Immature natural killer cell (primary cell): Measurements from ENCODE around the gene MYBL2. TPM values are rescaled to one million over a fixed set of nuclear protein-coding genes. Genes with fewer than 3 reads are reported as not detected.

ENCODE experiments used
- DNase-seq, 3 donors: peaks; one replicate each; pipeline ENCODE4 v3.0.0; 2022; ENCODE audit warnings: mixed read lengths in 1 of 3
- H3K27ac Mint-ChIP-seq, 6 donors: one replicate each; pipeline ENCODE4 v1.8.0; 2020; ENCODE audit warnings: mixed read lengths in 6 of 6, mild to moderate bottlenecking in 5 of 6, inconsistent platforms in 4 of 6, moderate library complexity in 3 of 6
- H3K27me3 Mint-ChIP-seq, 3 donors: one replicate each; pipeline ENCODE4 v1.8.0; 2020 to 2021; ENCODE audit warnings: low read depth in 3 of 3, mild to moderate bottlenecking in 3 of 3, mixed read lengths in 3 of 3, moderate library complexity in 3 of 3, inconsistent platforms in 1 of 3
- H3K36me3 Mint-ChIP-seq, 3 donors: one replicate each; pipeline ENCODE4 v1.8.0; 2020; ENCODE audit warnings: mixed read lengths in 3 of 3, inconsistent platforms in 2 of 3, mild to moderate bottlenecking in 2 of 3
- H3K4me1 Mint-ChIP-seq, 2 donors: one replicate each; pipeline ENCODE4 v1.8.0; 2020; ENCODE audit warnings: inconsistent platforms in 2 of 2, mild to moderate bottlenecking in 2 of 2, mixed read lengths in 2 of 2, moderate library complexity in 1 of 2
- H3K4me3 Mint-ChIP-seq, 5 donors: one replicate each; pipeline ENCODE4 v1.8.0; 2020; ENCODE audit warnings: mild to moderate bottlenecking in 5 of 5, mixed read lengths in 5 of 5, inconsistent platforms in 3 of 5, moderate library complexity in 3 of 5
- H3K9me3 Mint-ChIP-seq, 6 donors: one replicate each; pipeline ENCODE4 v1.8.0; 2020; ENCODE audit warnings: mild to moderate bottlenecking in 6 of 6, mixed read lengths in 6 of 6, inconsistent platforms in 4 of 6, moderate library complexity in 3 of 6
- polyA plus RNA-seq, 3 donors: library from polyadenylated mRNA; unstranded; fragments of 300-500 nt; fragmentation: Illumina TruSeq; gene quantifications; one replicate each; pipeline ENCODE4 v1.2.3, GENCODE V29; 2021

MYBL2 gene
- polyA plus RNA-seq, 3 donors from 2014 or later = 2.0 to 2.3 TPM; not detected in 1

GRCh38 chr20:43737925-43738324 lies 71.0 kb downstream of the MYBL2 start:
- Mint-ChIP-seq H3K27ac (no peak overlapping the region), H3K4me3 (no peak overlapping the region), H3K9me3 (no peaks in the 10 kb centered on the region), H3K4me1 (peaks cover 4 to 10% of the 10 kb centered on the region in 2 donors), H3K36me3 (no peaks in the 10 kb centered on the region), H3K27me3 (peaks cover 0 to 10% (median 2%) of the 10 kb centered on the region in 3 donors)
- DNase-seq = no peak

GRCh38 chr20:43739148-43739749 lies 72.3 kb downstream of the MYBL2 start:
- no peaks in the 10 kb centered on the region for H3K36me3 Mint-ChIP-seq
- H3K4me3 Mint-ChIP-seq = no peak overlapping the region
- peaks cover 4 to 10% of the 10 kb centered on the region in 2 donors for H3K4me1 Mint-ChIP-seq
- H3K9me3 Mint-ChIP-seq = no peaks in the 10 kb centered on the region
- DNase-seq = no peak
- H3K27me3 Mint-ChIP-seq = peaks cover 0 to 7% (median 2%) of the 10 kb centered on the region in 3 donors
- H3K27ac Mint-ChIP-seq = no peak overlapping the region

- Mint-ChIP-seq H3K4me3 (no peak overlapping the region), H3K27me3 (peaks cover 2 to 8% (median 4%) of the 10 kb centered on the region in 3 donors), H3K27ac (no peak overlapping the region), H3K4me1 (peaks cover 4 to 10% of the 10 kb centered on the region in 2 donors), H3K9me3 (no peaks in the 10 kb centered on the region), H3K36me3 (no peaks in the 10 kb centered on the region)
- no peak for DNase-seq
These were observed 73.7 kb downstream of the MYBL2 start for GRCh38 chr20:43740642-43741041.

- DNase-seq = no peak
- Mint-ChIP-seq H3K27me3 (peaks cover 2 to 14% (median 12%) of the 10 kb centered on the region in 3 donors), H3K27ac (no peak overlapping the region), H3K9me3 (no peaks in the 10 kb centered on the region), H3K4me1 (no peaks in the 10 kb centered on the region), H3K4me3 (no peak overlapping the region), H3K36me3 (no peaks in the 10 kb centered on the region)
These were observed 77.3 kb downstream of the MYBL2 start for GRCh38 chr20:43744151-43744611.

- Mint-ChIP-seq H3K4me1 (peaks cover 2 to 9% of the 10 kb centered on the region in 2 donors), H3K27ac (no peak overlapping the region)
These were observed 78.2 kb downstream of the MYBL2 start for GRCh38 chr20:43744966-43745730.

GRCh38 chr20:43746344-43747137 lies 79.6 kb downstream of the MYBL2 start:
- no peak for DNase-seq
- Mint-ChIP-seq H3K4me1 (peaks cover 12 to 23% of the 10 kb centered on the region in 2 donors), H3K36me3 (no peaks in the 10 kb centered on the region), H3K27me3 (peaks cover 12 to 19% (median 18%) of the 10 kb centered on the region in 3 donors), H3K27ac (peak overlapping the region in 1 of 6 donors; percentile 47), H3K9me3 (peaks cover 0 to 3% (median 0%) of the 10 kb centered on the region in 6 donors), H3K4me3 (no peak overlapping the region)

More at GRCh38 chr20:43744966-43745730, 78.2 kb downstream of the MYBL2 start:
- no peaks in the 10 kb centered on the region for H3K9me3 Mint-ChIP-seq
- no peak overlapping the region for H3K4me3 Mint-ChIP-seq
- H3K36me3 Mint-ChIP-seq = no peaks in the 10 kb centered on the region
- DNase-seq = no peak
- peaks cover 6 to 16% (median 13%) of the 10 kb centered on the region in 3 donors for H3K27me3 Mint-ChIP-seq

- H3K27ac Mint-ChIP-seq = no peak overlapping the region
These were observed 81.4 kb downstream of the MYBL2 start for GRCh38 chr20:43748274-43748673.

GRCh38 chr20:43749734-43750294 lies 82.9 kb downstream of the MYBL2 start:
- Mint-ChIP-seq H3K4me1 (peaks cover 28 to 39% of the 10 kb centered on the region in 2 donors), H3K9me3 (peaks cover 0 to 5% (median 0%) of the 10 kb centered on the region in 6 donors), H3K27me3 (peaks cover 21 to 26% (median 25%) of the 10 kb centered on the region in 3 donors), H3K27ac (peak overlapping the region in 1 of 6 donors; percentile 79), H3K36me3 (peaks cover 0 to 8% (median 0%) of the 10 kb centered on the region in 3 donors), H3K4me3 (peak overlapping the region in 1 of 5 donors; percentile 33)
- peak; percentile 72 to 76 (median 76) for DNase-seq

More at GRCh38 chr20:43748274-43748673, 81.4 kb downstream of the MYBL2 start:
- peaks cover 0 to 3% (median 0%) of the 10 kb centered on the region in 6 donors for H3K9me3 Mint-ChIP-seq
- H3K36me3 Mint-ChIP-seq = no peaks in the 10 kb centered on the region
- H3K27me3 Mint-ChIP-seq = peaks cover 21 to 30% (median 22%) of the 10 kb centered on the region in 3 donors
- H3K4me1 Mint-ChIP-seq = peaks cover 28 to 39% of the 10 kb centered on the region in 2 donors
- H3K4me3 Mint-ChIP-seq = no peak overlapping the region
- no peak for DNase-seq

GRCh38 chr20:43750774-43751166 lies 83.9 kb downstream of the MYBL2 start:
- peaks cover 0 to 9% (median 0%) of the 10 kb centered on the region in 3 donors for H3K36me3 Mint-ChIP-seq
- H3K9me3 Mint-ChIP-seq = peaks cover 0 to 5% (median 0%) of the 10 kb centered on the region in 6 donors
- H3K27me3 Mint-ChIP-seq = peaks cover 21 to 28% (median 22%) of the 10 kb centered on the region in 3 donors
- H3K4me1 Mint-ChIP-seq = peaks cover 28 to 39% of the 10 kb centered on the region in 2 donors
- H3K27ac Mint-ChIP-seq = peak overlapping the region in 4 of 6 donors; percentile 17 to 79 (median 48)
- peak overlapping the region in 3 of 5 donors; percentile 27 to 73 (median 57) for H3K4me3 Mint-ChIP-seq
- DNase-seq = no peak

- Mint-ChIP-seq H3K27me3 (peaks cover 18 to 26% (median 21%) of the 10 kb centered on the region in 3 donors), H3K4me3 (peak overlapping the region; percentile 1 to 73 (median 25)), H3K4me1 (peaks cover 28 to 39% of the 10 kb centered on the region in 2 donors), H3K9me3 (peaks cover 0 to 5% (median 0%) of the 10 kb centered on the region in 6 donors), H3K36me3 (peaks cover 0 to 9% (median 0%) of the 10 kb centered on the region in 3 donors), H3K27ac (peak overlapping the region in 5 of 6 donors; percentile 4 to 86 (median 79))
- peak; percentile 37 to 50 (median 40) for DNase-seq
These were observed 84.5 kb downstream of the MYBL2 start for GRCh38 chr20:43751167-43752050.

- Mint-ChIP-seq H3K9me3 (peaks cover 0 to 5% (median 0%) of the 10 kb centered on the region in 6 donors), H3K27ac (peak overlapping the region in 5 of 6 donors; percentile 76 to 90 (median 82)), H3K4me3 (peak overlapping the region in 4 of 5 donors; percentile 42 to 76 (median 65)), H3K27me3 (peaks cover 18 to 25% (median 21%) of the 10 kb centered on the region in 3 donors), H3K4me1 (peaks cover 28 to 39% of the 10 kb centered on the region in 2 donors), H3K36me3 (peaks cover 0 to 9% (median 0%) of the 10 kb centered on the region in 3 donors)
- peak in 1 of 3 donors; percentile 3 for DNase-seq
These were observed 85.1 kb downstream of the MYBL2 start for GRCh38 chr20:43752051-43752360.
